Measurements from ENCODE around the gene SLC22A14. TPM values are rescaled to one million over a fixed set of nuclear protein-coding genes. Genes with fewer than 3 reads are reported as not detected.
A peak's percentile ranks its signal among the peaks of the same experiment; 100 is the strongest.

SLC22A14 gene
- total RNA-seq, 4 donors from 2014 or later = 0.13 TPM; not detected in 3

DNA sequence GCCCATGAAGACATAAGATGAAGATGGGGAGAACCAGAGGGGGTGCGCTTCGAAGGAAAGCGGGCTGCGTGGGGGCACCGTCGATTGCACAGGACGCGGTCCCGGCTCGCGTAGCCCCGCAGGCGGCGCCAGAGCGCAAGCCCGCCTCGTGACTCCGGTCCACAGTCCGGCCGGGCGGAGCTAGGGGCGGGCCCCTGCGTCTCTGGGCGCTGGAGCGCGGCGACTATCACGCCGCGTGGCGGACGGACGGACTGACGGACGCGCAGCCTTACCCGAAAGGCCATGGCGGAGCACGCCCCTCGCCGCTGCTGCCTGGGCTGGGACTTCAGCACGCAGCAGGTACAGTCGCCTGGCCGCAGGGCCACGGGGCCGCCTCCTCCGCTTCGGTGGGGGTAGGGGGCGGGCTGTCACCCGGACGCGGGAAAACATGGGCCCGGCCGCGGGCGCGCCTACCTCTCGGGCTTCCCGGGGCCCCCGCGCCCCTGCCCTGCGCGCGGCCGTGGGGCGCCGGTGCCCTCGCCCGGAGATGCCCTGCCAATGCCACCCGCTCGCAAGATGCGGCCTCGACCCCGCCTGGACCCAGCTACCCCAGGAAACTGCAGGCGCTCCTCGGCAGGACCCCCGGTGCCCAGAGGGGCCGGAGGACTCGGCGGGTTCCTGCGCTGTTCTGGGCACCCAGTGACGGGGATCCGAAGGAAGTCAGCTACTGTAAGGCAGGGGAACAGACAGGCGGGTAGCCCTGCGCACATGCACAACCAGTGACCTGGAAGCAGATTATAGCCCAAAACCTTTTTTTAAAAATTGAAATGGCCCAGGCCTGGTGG is 64.7 kb downstream of the SLC22A14 start, which contains the start of gene XYLB:
Gene XYLB, plus strand, starts transcription at position 199 of the 824 bp plus-strand sequence. Its CDS starts 84 bp downstream, at position 283.
- TF ChIP-seq POLR2AphosphoS5 (IDR thresholded peaks at IDR 0.05) (peak; percentile 21), POLR2A (IDR thresholded peaks at IDR 0.05) (peak; percentile 18 to 20), EP300 (IDR thresholded peaks at IDR 0.05) (no peak)
- TF ChIP-seq, protein P1, sequence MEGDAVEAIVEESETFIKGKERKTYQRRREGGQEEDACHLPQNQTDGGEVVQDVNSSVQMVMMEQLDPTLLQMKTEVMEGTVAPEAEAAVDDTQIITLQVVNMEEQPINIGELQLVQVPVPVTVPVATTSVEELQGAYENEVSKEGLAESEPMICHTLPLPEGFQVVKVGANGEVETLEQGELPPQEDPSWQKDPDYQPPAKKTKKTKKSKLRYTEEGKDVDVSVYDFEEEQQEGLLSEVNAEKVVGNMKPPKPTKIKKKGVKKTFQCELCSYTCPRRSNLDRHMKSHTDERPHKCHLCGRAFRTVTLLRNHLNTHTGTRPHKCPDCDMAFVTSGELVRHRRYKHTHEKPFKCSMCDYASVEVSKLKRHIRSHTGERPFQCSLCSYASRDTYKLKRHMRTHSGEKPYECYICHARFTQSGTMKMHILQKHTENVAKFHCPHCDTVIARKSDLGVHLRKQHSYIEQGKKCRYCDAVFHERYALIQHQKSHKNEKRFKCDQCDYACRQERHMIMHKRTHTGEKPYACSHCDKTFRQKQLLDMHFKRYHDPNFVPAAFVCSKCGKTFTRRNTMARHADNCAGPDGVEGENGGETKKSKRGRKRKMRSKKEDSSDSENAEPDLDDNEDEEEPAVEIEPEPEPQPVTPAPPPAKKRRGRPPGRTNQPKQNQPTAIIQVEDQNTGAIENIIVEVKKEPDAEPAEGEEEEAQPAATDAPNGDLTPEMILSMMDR (IDR thresholded peaks at IDR 0.05) = peak; percentile 68 to 95 (median 86)
- H3K4me1 ChIP-seq = peaks cover 0 to 21% (median 9%) of the 10 kb centered on the region in 3 donors
- peak; percentile 98 for ATAC-seq
- peak within 1 kb of the TSS; percentile 49 to 89 for H3K4me3 ChIP-seq
- peak within 1 kb of the TSS in 3 of 4 donors; percentile 52 to 76 (median 63) for H3K27ac ChIP-seq
- H3K9me3 ChIP-seq = no peaks in the 10 kb centered on the region
- WGBS, 2 donors (ENCODE audit: low coverage in 1 of 2) = no CpG with 5 or more reads among the region's 85 CpGs
- no peaks in the 10 kb centered on the region for H3K27me3 ChIP-seq
- no peaks in the 10 kb centered on the region for H3K36me3 ChIP-seq

GRCh38 chr3:38347421-38348200 is 65.5 kb downstream of the SLC22A14 start:
- H3K27me3 ChIP-seq = no peaks in the 10 kb centered on the region
- TF ChIP-seq POLR2A (IDR thresholded peaks at IDR 0.05) (no peak), EP300 (IDR thresholded peaks at IDR 0.05) (no peak), POLR2AphosphoS5 (IDR thresholded peaks at IDR 0.05) (no peak)
- TF ChIP-seq, protein P1 (IDR thresholded peaks at IDR 0.05) = no peak
- peak overlapping the region in 1 of 4 donors; percentile 76 for H3K27ac ChIP-seq
- H3K36me3 ChIP-seq = no peaks in the 10 kb centered on the region
- H3K4me1 ChIP-seq = peaks cover 0 to 21% (median 9%) of the 10 kb centered on the region in 3 donors
- H3K4me3 ChIP-seq = peak overlapping the region in 1 of 2 donors; percentile 89
- ATAC-seq = no peak
- H3K9me3 ChIP-seq = no peaks in the 10 kb centered on the region
- WGBS, 2 donors (ENCODE audit: low coverage in 1 of 2) = 82 to 88% methylated on average over 5 of the region's 19 CpGs

- TF ChIP-seq POLR2AphosphoS5 (IDR thresholded peaks at IDR 0.05) (no peak), POLR2A (IDR thresholded peaks at IDR 0.05) (no peak), EP300 (IDR thresholded peaks at IDR 0.05) (no peak)
- TF ChIP-seq, protein P1 (IDR thresholded peaks at IDR 0.05) = no peak
- no peak overlapping the region for H3K27ac ChIP-seq
- WGBS, 2 donors (ENCODE audit: low coverage in 1 of 2) = 79 to 84% methylated on average over 4 of the region's 4 CpGs
- no peak overlapping the region for H3K4me3 ChIP-seq
- peaks cover 0 to 21% (median 9%) of the 10 kb centered on the region in 3 donors for H3K4me1 ChIP-seq
- no peak for ATAC-seq
- H3K27me3 ChIP-seq = no peaks in the 10 kb centered on the region
- no peaks in the 10 kb centered on the region for H3K9me3 ChIP-seq
- no peaks in the 10 kb centered on the region for H3K36me3 ChIP-seq
Observed at GRCh38 chr3:38348903-38349302, 66.8 kb downstream of the SLC22A14 start.

GRCh38 chr3:38349684-38350359 is 67.7 kb downstream of the SLC22A14 start:
- no peaks in the 10 kb centered on the region for H3K27me3 ChIP-seq
- no peaks in the 10 kb centered on the region for H3K36me3 ChIP-seq
- no peaks in the 10 kb centered on the region for H3K9me3 ChIP-seq
- peaks cover 0 to 21% (median 9%) of the 10 kb centered on the region in 3 donors for H3K4me1 ChIP-seq
- 80 to 82% methylated on average over 8 of the region's 8 CpGs for WGBS, 2 donors (ENCODE audit: low coverage in 1 of 2)
- TF ChIP-seq EP300 (IDR thresholded peaks at IDR 0.05) (no peak), POLR2A (IDR thresholded peaks at IDR 0.05) (no peak), POLR2AphosphoS5 (IDR thresholded peaks at IDR 0.05) (no peak)
- TF ChIP-seq, protein P1 (IDR thresholded peaks at IDR 0.05) = no peak
- no peak overlapping the region for H3K27ac ChIP-seq
- ATAC-seq = no peak
- H3K4me3 ChIP-seq = no peak overlapping the region

All from gastroesophageal sphincter (tissue), 4 donors.